Activated CD4-positive, alpha-beta T cell treated with anti-CD3 and anti-CD28 coated beads, Interleukin-2, Interleukin-6, amounts not matched to agents 100 ng/mL and 50 ng/mL, durations not matched to agents 16 hours and 8 hours (primary cell): ENCODE results near the gene CC2D2B.
"Not testable (repeated sequence)": the region's sequence is repeated elsewhere in the genome, so short reads cannot be mapped to it uniquely, and the experiment has no call there.

Experiments
- DNase-seq: peaks from one replicate; pipeline ENCODE4 v3.0.0-alpha.2; 2020

CC2D2B gene

GRCh38 chr10:96022739-96023138 lies 115.0 kb downstream of the CC2D2B start:
- DNase-seq: no peak

- no peak for DNase-seq
Observed at GRCh38 chr10:96023168-96023567, 115.4 kb downstream of the CC2D2B start.

- peak; percentile 11 for DNase-seq
Observed at GRCh38 chr10:96025566-96025965, 117.8 kb downstream of the CC2D2B start.

GRCh38 chr10:96034625-96035024 lies 126.8 kb downstream of the CC2D2B start:
- no peak for DNase-seq

GRCh38 chr10:96038476-96039387 lies 131.0 kb downstream of the CC2D2B start:
- no peak for DNase-seq

- no peak for DNase-seq
Observed at GRCh38 chr10:96041146-96041545, 133.4 kb downstream of the CC2D2B start.

- peak; percentile 87 for DNase-seq
Observed at GRCh38 chr10:96043033-96043892, 135.5 kb downstream of the CC2D2B start, which contains the start of gene CCNJ. TSS of gene CCNJ (plus strand) at chr10:96043583. CDS start at chr10:96044394, 811 bp downstream.

- peak; percentile 54 for DNase-seq
Observed at GRCh38 chr10:96043893-96044715, 136.3 kb downstream of the CC2D2B start.

- DNase-seq: peak; percentile 3
Observed at GRCh38 chr10:96044736-96045135, 137.0 kb downstream of the CC2D2B start.

GRCh38 chr10:96046546-96046945 lies 138.8 kb downstream of the CC2D2B start:
- DNase-seq: no peak

GRCh38 chr10:96047004-96047649 lies 139.4 kb downstream of the CC2D2B start:
- no peak for DNase-seq

GRCh38 chr10:96047925-96048324 lies 140.2 kb downstream of the CC2D2B start:
- not testable (repeated sequence) for DNase-seq

- no peak for DNase-seq
Observed at GRCh38 chr10:96049340-96049739, 141.6 kb downstream of the CC2D2B start.

GRCh38 chr10:96053985-96054384 lies 146.2 kb downstream of the CC2D2B start:
- no peak for DNase-seq

- DNase-seq: no peak
Observed at GRCh38 chr10:96056787-96057186, 149.0 kb downstream of the CC2D2B start.

- no peak for DNase-seq
Observed at GRCh38 chr10:96061232-96061631, 153.5 kb downstream of the CC2D2B start.

GRCh38 chr10:96072674-96073073 lies 164.9 kb downstream of the CC2D2B start:
- no peak for DNase-seq

- peak; percentile 87 for DNase-seq
Observed at GRCh38 chr10:96073722-96074121, 165.9 kb downstream of the CC2D2B start.

- DNase-seq: no peak
Observed at GRCh38 chr10:96074776-96075175, 167.0 kb downstream of the CC2D2B start.

- DNase-seq: no peak
Observed at GRCh38 chr10:96075977-96076376, 168.2 kb downstream of the CC2D2B start.

- DNase-seq: no peak
Observed at GRCh38 chr10:96077156-96077555, 169.4 kb downstream of the CC2D2B start.

- no peak for DNase-seq
Observed at GRCh38 chr10:96082153-96082552, 174.4 kb downstream of the CC2D2B start.
